ENCODE data around the gene STIM2. TPM values are rescaled to one million over a fixed set of nuclear protein-coding genes. Genes with fewer than 3 reads are reported as not detected.
"Not testable (repeated sequence)": the region's sequence is repeated elsewhere in the genome, so short reads cannot be mapped to it uniquely, and the experiment has no call there.

Gene STIM2
- total RNA-seq, 1 experiment from 2014 or later, result 59.0 TPM

GRCh38 chr4:27023366-27023765 is 162.7 kb downstream of the STIM2 start:
- Histone ChIP-seq H3K4me3 (ENCODE audit: low read depth, low read length, poor library complexity, severe bottlenecking) (no peak overlapping the region), H3K27ac (ENCODE audit: low read depth, low read length, poor library complexity, severe bottlenecking) (no peak overlapping the region), H3K27me3 (replicated peaks; ENCODE audit: insufficient read depth, low read depth, low read length, poor library complexity) (no peaks in the 10 kb centered on the region), H3K4me1 (ENCODE audit: insufficient read depth, low read length, poor library complexity, severe bottlenecking) (peaks cover 3% of the 10 kb centered on the region), H3K9me3 (ENCODE audit: low read depth, low read length, poor library complexity, severe bottlenecking) (no peaks in the 10 kb centered on the region), H3K36me3 (ENCODE audit: insufficient read depth, low read length, poor library complexity, severe bottlenecking) (peaks cover 19% of the 10 kb centered on the region)
- ChIA-PET CTCF (no interaction called here), POLR2A (ENCODE audit: low non-redundant PET) (no interaction called here)
- intact Hi-C loops (cut with micrococcal nuclease; ENCODE audit: unreplicated experiment), result no loop called here
- TF ChIP-seq CTCF (conservative IDR thresholded peaks at IDR 0.05; ENCODE audit: low read depth, low read length), result no peak
- TF ChIP-seq EZH2 (IDR thresholded peaks at IDR 0.05; ENCODE audit: borderline replicate concordance, low read depth, low read length, poor library complexity, severe bottlenecking), result no peak
- BruUV-seq (replicated peaks), result no TSS peak
- DNase-seq (ENCODE audit: low spot score), result no peak

GRCh38 chr4:27024805-27025204 is 164.2 kb downstream of the STIM2 start:
- TF ChIP-seq CTCF (conservative IDR thresholded peaks at IDR 0.05; ENCODE audit: low read depth, low read length), result no peak
- TF ChIP-seq EZH2 (IDR thresholded peaks at IDR 0.05; ENCODE audit: borderline replicate concordance, low read depth, low read length, poor library complexity, severe bottlenecking), result no peak
- intact Hi-C loops (cut with micrococcal nuclease; ENCODE audit: unreplicated experiment), result no loop called here
- no peaks in the 10 kb centered on the region for H3K9me3 ChIP-seq (ENCODE audit: low read depth, low read length, poor library complexity, severe bottlenecking)
- no peak overlapping the region for H3K4me3 ChIP-seq (ENCODE audit: low read depth, low read length, poor library complexity, severe bottlenecking)
- BruUV-seq (replicated peaks), result no TSS peak
- peaks cover 19% of the 10 kb centered on the region for H3K36me3 ChIP-seq (ENCODE audit: insufficient read depth, low read length, poor library complexity, severe bottlenecking)
- ChIA-PET POLR2A (ENCODE audit: low non-redundant PET) (no interaction called here), CTCF (no interaction called here)
- H3K27me3 ChIP-seq (replicated peaks; ENCODE audit: insufficient read depth, low read depth, low read length, poor library complexity), result no peaks in the 10 kb centered on the region
- peaks cover 3% of the 10 kb centered on the region for H3K4me1 ChIP-seq (ENCODE audit: insufficient read depth, low read length, poor library complexity, severe bottlenecking)
- no peak for DNase-seq (ENCODE audit: low spot score)
- no peak overlapping the region for H3K27ac ChIP-seq (ENCODE audit: low read depth, low read length, poor library complexity, severe bottlenecking)

DNA sequence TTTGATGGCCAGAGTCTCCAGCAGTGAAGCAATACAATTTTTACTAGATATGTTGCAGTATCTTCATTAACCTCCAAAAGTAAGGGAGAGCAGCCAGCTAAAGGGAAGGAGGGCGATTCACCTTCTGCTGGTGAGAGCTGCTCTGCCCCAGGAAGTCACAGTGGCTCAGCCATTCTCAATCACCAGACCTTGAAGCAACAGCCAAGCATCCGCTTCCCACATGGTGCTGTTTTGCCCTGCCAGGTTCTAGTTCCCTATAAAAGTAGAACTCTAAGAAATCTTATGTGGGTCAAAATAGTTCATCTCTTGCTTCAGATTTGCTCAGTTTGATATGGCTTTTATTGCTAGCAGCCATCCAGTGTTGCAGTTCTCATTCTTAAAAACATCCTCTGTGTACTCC is 166.8 kb downstream of the STIM2 start:
- Histone ChIP-seq H3K4me3 (ENCODE audit: low read depth, low read length, poor library complexity, severe bottlenecking) (no peak overlapping the region), H3K27me3 (replicated peaks; ENCODE audit: insufficient read depth, low read depth, low read length, poor library complexity) (no peaks in the 10 kb centered on the region), H3K9me3 (ENCODE audit: low read depth, low read length, poor library complexity, severe bottlenecking) (no peaks in the 10 kb centered on the region), H3K27ac (ENCODE audit: low read depth, low read length, poor library complexity, severe bottlenecking) (no peak overlapping the region), H3K4me1 (ENCODE audit: insufficient read depth, low read length, poor library complexity, severe bottlenecking) (peaks cover 3% of the 10 kb centered on the region), H3K36me3 (ENCODE audit: insufficient read depth, low read length, poor library complexity, severe bottlenecking) (peaks cover 8% of the 10 kb centered on the region)
- TF ChIP-seq CTCF (conservative IDR thresholded peaks at IDR 0.05; ENCODE audit: low read depth, low read length) (no peak), EZH2 (IDR thresholded peaks at IDR 0.05; ENCODE audit: borderline replicate concordance, low read depth, low read length, poor library complexity, severe bottlenecking) (no peak)
- CTCF ChIA-PET, result interaction anchor here (0.7 kb wide), 1 partner anchor 15 kb away, joined by 3 read pairs; no protein-coding TSS in a partner anchor
- no TSS peak for BruUV-seq (replicated peaks)
- DNase-seq (ENCODE audit: low spot score), result no peak
- intact Hi-C loops (cut with micrococcal nuclease; ENCODE audit: unreplicated experiment), result no loop called here
- POLR2A ChIA-PET (ENCODE audit: low non-redundant PET), result no interaction called here

DNA sequence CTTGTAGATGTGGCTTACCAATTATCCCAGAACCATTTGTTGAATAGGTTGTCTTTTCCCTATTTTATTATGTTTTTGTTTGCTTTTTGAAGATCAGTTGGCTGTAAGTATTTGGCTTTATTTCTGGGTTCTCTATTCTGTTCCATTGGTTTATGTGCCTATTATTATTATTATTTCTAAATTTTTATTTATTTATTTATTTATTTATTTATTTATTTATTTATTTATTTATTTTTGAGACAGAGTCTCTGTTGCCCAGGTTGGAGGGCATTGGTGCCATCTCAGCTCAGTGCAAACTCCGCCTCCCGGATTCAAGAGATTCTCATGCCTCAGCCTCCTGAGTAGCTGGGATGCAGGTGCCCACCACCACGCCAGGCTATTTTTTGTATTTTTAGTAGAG is 174.5 kb downstream of the STIM2 start:
- POLR2A ChIA-PET (ENCODE audit: low non-redundant PET); H3K27ac ChIP-seq (ENCODE audit: low read depth, low read length, poor library complexity, severe bottlenecking); H3K9me3 ChIP-seq (ENCODE audit: low read depth, low read length, poor library complexity, severe bottlenecking); H3K36me3 ChIP-seq (ENCODE audit: insufficient read depth, low read length, poor library complexity, severe bottlenecking); H3K4me3 ChIP-seq (ENCODE audit: low read depth, low read length, poor library complexity, severe bottlenecking); H3K27me3 ChIP-seq (replicated peaks; ENCODE audit: insufficient read depth, low read depth, low read length, poor library complexity); DNase-seq (ENCODE audit: low spot score); CTCF ChIA-PET; H3K4me1 ChIP-seq (ENCODE audit: insufficient read depth, low read length, poor library complexity, severe bottlenecking); BruUV-seq (replicated peaks); intact Hi-C loops (cut with micrococcal nuclease; ENCODE audit: unreplicated experiment): not testable (repeated sequence)
